IMR-90 (cell line): ENCODE data around the gene FKBP7. TPM values are rescaled to one million over a fixed set of nuclear protein-coding genes. Genes with fewer than 3 reads are reported as not detected.

Source experiments
- ATAC-seq: fragments of 200-7000 bp; cut with Tn5 transposase; 2 replicates; pipeline ENCODE4 v1.9.1; 2020; ENCODE audit warnings: low read depth, mild to moderate bottlenecking, moderate library complexity
- BruUV-seq: library from RNA; stranded (reverse); fragments of 400-500 nt; replicated peaks from 2 replicates; lab custom pipeline; 2021; lab: Mats Ljungman, UMichigan
- CTCF ChIA-PET: fragments of 300-600 bp; formaldehyde crosslinking; extraction: SDS; loops from one replicate; lab custom pipeline; 2021; ENCODE audit warnings: antibody characterized with exemption; lab: Yijun Ruan, JAX
- POLR2A ChIA-PET: fragments of 300-600 bp; sonication (Branson Sonifier 250); formaldehyde crosslinking; loops from one replicate; lab custom pipeline; 2022; ENCODE audit warnings: antibody characterized with exemption; ENCODE audit not compliant: unreplicated experiment; lab: Charles Lee
- DNase-seq: peaks from one replicate; pipeline ENCODE4 v3.0.0; 2013
- H2AFZ ChIP-seq: replicated peaks from 2 replicates; pipeline ENCODE3; 2013; ENCODE audit warnings: low read length, mild to moderate bottlenecking; ENCODE audit not compliant: poor library complexity
- H2AK5ac ChIP-seq: 2 replicates; pipeline ENCODE4 v1.6.1; 2013; ENCODE audit warnings: low read depth, low read length, inconsistent platforms
- H2AK9ac ChIP-seq: replicated peaks from 2 replicates; pipeline ENCODE3; 2013; ENCODE audit warnings: mild to moderate bottlenecking, low read depth, low read length, moderate library complexity; ENCODE audit not compliant: poor library complexity
- H2BK120ac ChIP-seq: 2 replicates; pipeline ENCODE4 v1.6.1; 2013; ENCODE audit warnings: low read depth, low read length, inconsistent platforms
- H2BK15ac ChIP-seq: 3 replicates; pipeline ENCODE4 v1.6.1; 2013; ENCODE audit warnings: low read depth, low read length, inconsistent platforms
- H2BK20ac ChIP-seq: 2 replicates; pipeline ENCODE4 v1.6.1; 2013; ENCODE audit warnings: low read depth, mild to moderate bottlenecking, inconsistent platforms, low read length, moderate library complexity
- H2BK5ac ChIP-seq: 2 replicates; pipeline ENCODE4 v1.6.1; 2013; ENCODE audit warnings: mild to moderate bottlenecking, low read depth, low read length, inconsistent platforms; ENCODE audit not compliant: poor library complexity, severe bottlenecking
- H3K14ac ChIP-seq: replicated peaks from 2 replicates; pipeline ENCODE4 v1.6.1; 2013; ENCODE audit warnings: low read depth, low read length, inconsistent platforms
- H3K18ac ChIP-seq: 2 replicates; pipeline ENCODE4 v1.6.1; 2013; ENCODE audit warnings: low read depth, low read length, control low read depth
- H3K23ac ChIP-seq: 2 replicates; pipeline ENCODE4 v1.6.1; 2013; ENCODE audit warnings: low read depth, low read length, inconsistent platforms
- H3K27ac ChIP-seq: 2 replicates; pipeline ENCODE4 v1.5.1; 2013; ENCODE audit warnings: mild to moderate bottlenecking, control low read depth, low read length; ENCODE audit not compliant: insufficient read depth
- H3K27me3 ChIP-seq: 2 replicates; pipeline ENCODE4 v1.6.1; 2013; ENCODE audit warnings: low read length; ENCODE audit not compliant: control insufficient read depth, insufficient read depth
- H3K36me3 ChIP-seq: 2 replicates; pipeline ENCODE4 v1.6.1; 2013; ENCODE audit warnings: low read length, mixed read lengths; ENCODE audit not compliant: control insufficient read depth, insufficient read depth
- H3K4ac ChIP-seq: 2 replicates; pipeline ENCODE4 v1.6.1; 2013; ENCODE audit warnings: low read depth, low read length, inconsistent platforms
- H3K4me1 ChIP-seq: 2 replicates; pipeline ENCODE4 v1.6.1; 2013; ENCODE audit warnings: low read length, mixed read lengths; ENCODE audit not compliant: control insufficient read depth, insufficient read depth
- H3K4me2 ChIP-seq: 2 replicates; pipeline ENCODE4 v1.6.1; 2013; ENCODE audit warnings: low read depth, mild to moderate bottlenecking, control low read depth, low read length, moderate library complexity
- H3K4me3 ChIP-seq: 2 replicates; pipeline ENCODE4 v1.5.1; 2013; ENCODE audit warnings: low read depth, mild to moderate bottlenecking, control low read depth, low read length, moderate library complexity; ENCODE audit not compliant: insufficient read depth
- H3K56ac ChIP-seq: 2 replicates; pipeline ENCODE4 v1.6.1; 2013; ENCODE audit warnings: low read length, inconsistent platforms; ENCODE audit not compliant: insufficient read depth; ENCODE audit errors: extremely low read depth
- H3K79me1 ChIP-seq, 2 experiments: 2 replicates each; pipeline ENCODE4 v1.6.1; 2013; ENCODE audit warnings: low read length in 2 of 2, inconsistent platforms in 1 of 2, low read depth in 1 of 2
- H3K9ac ChIP-seq: 2 replicates; pipeline ENCODE4 v1.6.1; 2013; ENCODE audit warnings: low read depth, low read length, control low read depth
- H3K9me1 ChIP-seq: 2 replicates; pipeline ENCODE4 v1.6.1; 2013; ENCODE audit warnings: low read length, inconsistent platforms; ENCODE audit not compliant: insufficient read depth
- H3K9me3 ChIP-seq: 2 replicates; pipeline ENCODE4 v1.6.1; 2013; ENCODE audit warnings: low read length; ENCODE audit not compliant: control insufficient read depth, insufficient read depth
- H4K20me1 ChIP-seq: 2 replicates; pipeline ENCODE4 v1.6.1; 2013; ENCODE audit warnings: low read length, inconsistent platforms; ENCODE audit not compliant: insufficient read depth
- H4K5ac ChIP-seq: 2 replicates; pipeline ENCODE4 v1.6.1; 2013; ENCODE audit warnings: mild to moderate bottlenecking, low read depth, low read length, control low read depth
- H4K8ac ChIP-seq, 2 experiments: 2 replicates each; pipeline ENCODE4 v1.6.1; 2013; ENCODE audit warnings: low read depth in 2 of 2, low read length in 2 of 2, control low read depth in 1 of 2, inconsistent platforms in 1 of 2
- H4K91ac ChIP-seq: 2 replicates; pipeline ENCODE4 v1.6.1; 2013; ENCODE audit warnings: low read depth, low read length, inconsistent platforms; ENCODE audit not compliant: insufficient read depth
- NFE2L2 ChIP-seq: fragments of 150-350 bp; IDR thresholded peaks from 2 replicates; pipeline ENCODE4 v1.6.1; 2016; ENCODE audit warnings: low read depth, mild to moderate bottlenecking, low read length
- WGBS, 2 experiments: methylation state at CpG; one replicate each; pipeline versions ENCODE4 v1.1.5 to v1.1.7; 2013; ENCODE audit warnings: missing lambda C conversion rate in 2 of 2; ENCODE audit not compliant: insufficient read length in 1 of 2; ENCODE audit errors: extremely low coverage in 2 of 2; 5-methylcytosine and 5-hydroxymethylcytosine counted together
- dilution Hi-C: fragments of 300-500 bp; cut with HindIII; formaldehyde crosslinking; loops from one replicate; pipeline ENCODE4 v1.14.3; 2018; ENCODE audit warnings: low sequenced_read_pairs; ENCODE audit not compliant: unreplicated experiment
- in situ Hi-C: fragments of 300-500 bp; cut with MboI; formaldehyde crosslinking; loops from 3 replicates; pipeline ENCODE4 v1.14.3; 2019; ENCODE audit warnings: low sequenced_read_pairs, inconsistent platforms, mixed read lengths
- intact Hi-C: fragments of 100-400 bp; cut with micrococcal nuclease; formaldehyde crosslinking; loops from 2 replicates; pipeline ENCODE4 v1.10.0; 2022
- polyA plus RNA-seq, 3 experiments: library from polyadenylated mRNA; depleted of rRNA; stranded (reverse); fragments of >200 nt; gene quantifications; 2 replicates each; pipeline ENCODE4 v1.2.3, GENCODE V29; 2012; ENCODE audit warnings: low replicate concordance in 1 of 3
- total RNA-seq: library from RNA; depleted of rRNA; stranded (reverse); fragments of >200 nt; gene quantifications from 2 replicates; pipeline ENCODE4 v1.2.3, GENCODE V29; 2012

Gene FKBP7
- total and polyA plus RNA-seq, 2 of the 4 experiments (the other 2 are of a cell fraction), result 32.6 to 51.0 TPM

DNA sequence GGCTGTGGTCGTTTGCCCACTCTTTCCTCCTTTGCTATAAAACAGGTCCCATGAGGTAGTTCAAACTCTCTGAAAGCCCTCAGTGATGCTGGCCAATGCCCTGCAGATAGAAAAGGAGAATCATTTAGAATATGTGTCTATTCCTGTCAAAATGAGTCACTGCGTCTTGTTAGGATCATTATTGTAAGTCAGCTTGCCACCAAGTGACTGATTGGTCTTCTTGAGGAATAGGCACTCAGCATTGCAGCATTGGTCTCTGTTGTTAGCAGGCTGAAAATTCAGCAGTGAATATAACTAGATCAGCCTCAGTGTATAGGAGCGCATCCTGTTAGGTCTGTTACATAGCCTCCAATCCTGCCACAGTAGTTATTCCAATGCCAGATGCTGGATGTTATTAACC is 56.3 kb downstream of the FKBP7 start:
- no peak overlapping the region for H3K23ac ChIP-seq
- no peak overlapping the region for H3K4ac ChIP-seq
- no TSS peak for BruUV-seq
- no peak overlapping the region for H3K4me2 ChIP-seq
- TF ChIP-seq NFE2L2, result no peak
- H4K91ac ChIP-seq, result no peak overlapping the region
- dilution Hi-C loops (no loop called here), in situ Hi-C loops (no loop called here), intact Hi-C loops (no loop called here)
- H3K27me3 ChIP-seq, result no peaks in the 10 kb centered on the region
- no peak overlapping the region for H3K18ac ChIP-seq
- no peak overlapping the region for H2BK15ac ChIP-seq
- H2AK9ac ChIP-seq, result no peak overlapping the region
- no peaks in the 10 kb centered on the region for H3K36me3 ChIP-seq
- H3K4me3 ChIP-seq, result no peak overlapping the region
- no peak overlapping the region for H3K27ac ChIP-seq
- 0 out of 2 replicates have a peak, but pooled peaks cover 2% of the 10 kb centered on the region for H3K4me1 ChIP-seq
- peaks cover 22 to 35% of the 10 kb centered on the region in 2 experiments for H3K79me1 ChIP-seq
- no peak overlapping the region for H4K8ac ChIP-seq
- H4K5ac ChIP-seq, result no peak overlapping the region
- H3K9me3 ChIP-seq, result peaks cover 2% of the 10 kb centered on the region; the same call in 1 of the 2 replicates
- no peak overlapping the region for H2BK120ac ChIP-seq
- no peak for DNase-seq
- no peak overlapping the region for H3K14ac ChIP-seq
- peaks cover 3% of the 10 kb centered on the region; the same call in 1 of the 2 replicates for H3K9me1 ChIP-seq
- H3K9ac ChIP-seq, result no peak overlapping the region
- no CpG with 5 or more reads among the region's 3 CpGs for WGBS, 2 experiments
- H2BK5ac ChIP-seq, result no peak overlapping the region
- H2AK5ac ChIP-seq, result no peak overlapping the region
- CTCF ChIA-PET, result no interaction called here
- no peak overlapping the region for H3K56ac ChIP-seq
- H4K20me1 ChIP-seq, result no peaks in the 10 kb centered on the region
- no peak for ATAC-seq
- no peak overlapping the region for H2BK20ac ChIP-seq
- POLR2A ChIA-PET, result no interaction called here
- H2AFZ ChIP-seq, result no peak overlapping the region
